GM19351 (cell line): ENCODE data around the gene ZNF791.
"Not testable (repeated sequence)": the region's sequence is repeated elsewhere in the genome, so short reads cannot be mapped to it uniquely, and the experiment has no call there.

Experiments
- ATAC-seq: cut with Tn5 transposase; IDR thresholded peaks from one replicate; pipeline ENCODE4 v1.9.1; 2021; ENCODE audit warnings: mild to moderate bottlenecking, moderate library complexity; ENCODE audit not compliant: unreplicated experiment

The ZNF791 gene

DNA sequence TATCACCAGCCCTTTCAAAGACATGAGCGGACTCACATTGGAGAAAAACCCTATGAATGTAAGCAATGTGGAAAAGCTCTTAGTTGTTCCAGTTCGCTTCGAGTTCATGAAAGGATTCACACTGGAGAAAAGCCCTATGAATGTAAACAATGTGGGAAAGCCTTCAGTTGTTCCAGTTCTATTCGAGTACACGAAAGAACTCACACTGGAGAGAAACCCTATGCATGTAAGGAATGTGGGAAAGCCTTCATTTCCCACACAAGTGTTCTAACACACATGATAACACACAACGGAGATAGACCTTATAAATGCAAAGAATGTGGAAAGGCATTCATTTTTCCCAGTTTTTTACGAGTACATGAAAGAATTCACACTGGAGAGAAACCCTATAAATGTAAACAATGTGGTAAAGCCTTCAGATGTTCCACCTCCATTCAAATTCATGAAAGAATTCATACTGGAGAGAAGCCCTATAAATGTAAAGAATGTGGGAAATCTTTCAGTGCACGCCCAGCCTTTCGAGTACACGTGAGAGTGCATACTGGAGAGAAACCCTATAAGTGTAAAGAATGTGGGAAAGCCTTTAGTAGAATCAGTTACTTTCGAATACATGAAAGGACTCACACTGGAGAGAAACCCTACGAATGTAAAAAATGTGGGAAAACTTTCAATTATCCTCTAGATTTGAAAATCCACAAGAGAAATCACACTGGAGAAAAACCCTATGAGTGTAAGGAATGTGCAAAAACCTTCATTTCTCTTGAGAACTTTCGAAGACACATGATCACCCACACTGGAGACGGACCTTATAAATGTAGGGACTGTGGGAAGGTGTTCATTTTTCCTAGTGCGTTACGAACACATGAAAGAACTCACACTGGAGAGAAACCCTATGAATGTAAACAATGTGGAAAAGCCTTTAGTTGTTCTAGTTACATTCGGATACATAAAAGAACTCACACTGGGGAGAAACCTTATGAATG, 17.6 kb downstream of the ZNF791 start:
- no peak for ATAC-seq

DNA sequence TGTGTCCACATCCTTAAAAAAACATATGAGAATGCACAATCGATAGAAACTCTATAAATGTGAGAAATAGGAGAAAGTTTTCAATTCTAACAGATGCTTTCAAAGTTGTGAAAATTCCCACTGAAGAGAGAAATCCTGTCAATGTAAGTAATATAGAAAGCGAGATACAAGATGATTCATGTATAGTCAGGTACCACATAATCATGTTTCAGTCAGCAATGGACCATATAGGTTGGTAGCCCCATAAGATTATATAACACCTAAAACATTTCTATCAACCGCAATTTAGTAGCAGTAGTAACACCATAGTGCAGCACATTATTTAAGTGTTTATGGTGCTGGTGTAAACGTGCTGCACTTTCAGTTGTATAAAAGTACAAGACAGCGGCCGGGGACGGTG, 18.5 kb downstream of the ZNF791 start:
- no peak for ATAC-seq

DNA sequence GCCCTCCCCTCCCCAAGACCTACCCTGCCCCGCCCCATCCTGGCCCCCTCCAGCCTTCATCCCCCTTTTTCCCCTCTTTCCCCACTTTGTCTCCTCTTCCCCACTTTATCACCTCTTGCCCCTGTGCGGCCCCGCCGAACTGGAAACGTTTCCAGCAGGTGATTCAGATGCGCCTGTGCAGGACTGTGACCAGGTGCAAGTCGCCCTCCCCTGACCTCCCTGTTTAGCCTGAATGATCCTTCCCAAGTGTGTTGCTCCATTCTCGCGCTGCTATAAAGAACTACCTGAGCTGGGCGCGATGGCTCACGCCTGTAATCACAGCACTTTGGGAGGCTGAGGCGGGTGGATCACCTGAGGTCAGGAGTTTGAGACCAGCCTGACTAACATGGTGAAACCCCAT, 25.9 kb downstream of the ZNF791 start:
- no peak for ATAC-seq

DNA sequence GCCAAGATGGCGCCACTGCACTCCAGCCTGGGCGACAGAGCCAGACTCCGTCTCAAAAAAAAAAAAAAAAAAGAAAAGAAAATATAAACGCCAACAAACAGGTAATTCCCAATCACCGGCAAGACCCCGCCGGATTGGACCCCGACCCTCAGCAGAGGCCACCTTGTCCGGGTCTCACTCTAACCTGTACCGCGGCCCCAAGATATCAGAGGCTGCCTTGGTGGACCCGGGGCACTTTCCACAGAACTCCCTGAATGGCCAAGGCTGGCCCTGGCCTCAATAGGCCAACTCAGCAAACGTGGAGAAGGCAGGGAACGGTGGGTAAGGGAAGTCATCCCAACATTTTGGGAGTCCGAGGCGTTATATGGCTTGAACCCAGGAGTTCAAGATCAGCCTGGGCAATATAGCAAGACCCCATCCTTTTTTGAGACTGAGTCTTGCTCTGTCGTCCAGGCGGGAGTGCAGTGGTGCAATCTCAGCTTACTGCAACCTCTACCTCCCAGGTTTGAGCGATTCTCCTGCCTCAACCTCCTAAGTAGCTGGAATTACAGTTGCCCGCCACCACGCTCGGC, 28.0 kb downstream of the ZNF791 start:
- no peak for ATAC-seq

DNA sequence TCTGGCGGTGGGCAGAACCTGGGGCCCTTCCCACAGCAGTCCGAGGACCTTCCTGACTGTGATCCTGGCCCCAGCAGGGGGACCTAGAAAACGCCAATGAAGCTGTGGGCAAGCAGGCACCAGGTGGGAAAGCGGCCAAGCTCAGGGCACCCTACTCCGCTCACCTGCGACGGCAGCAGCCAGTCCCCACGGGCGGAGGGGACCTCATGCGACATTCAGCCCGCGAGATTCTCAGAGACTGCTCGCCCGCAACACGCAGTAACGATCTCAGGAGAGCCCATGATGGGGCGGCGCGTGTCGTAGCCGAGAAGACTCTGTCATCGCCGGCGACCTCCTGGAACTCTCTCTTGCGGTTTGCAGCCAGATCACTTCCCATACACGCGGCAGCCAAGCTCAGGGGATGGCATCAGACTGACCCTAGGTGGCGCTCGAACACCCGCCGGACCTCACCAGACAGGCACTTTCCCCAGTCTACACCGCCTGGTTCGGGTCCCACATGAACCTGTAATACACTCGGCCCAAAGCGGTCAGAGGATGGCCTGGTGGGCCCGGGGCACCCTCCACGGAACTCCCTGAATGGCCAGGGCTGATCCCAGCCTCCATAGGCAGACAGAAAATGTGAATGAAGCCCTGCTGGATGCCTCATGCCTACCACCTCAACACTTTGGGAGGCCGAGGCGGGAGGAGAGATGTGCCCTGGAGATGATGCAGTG, 29.3 kb downstream of the ZNF791 start:
- ATAC-seq: no peak

DNA sequence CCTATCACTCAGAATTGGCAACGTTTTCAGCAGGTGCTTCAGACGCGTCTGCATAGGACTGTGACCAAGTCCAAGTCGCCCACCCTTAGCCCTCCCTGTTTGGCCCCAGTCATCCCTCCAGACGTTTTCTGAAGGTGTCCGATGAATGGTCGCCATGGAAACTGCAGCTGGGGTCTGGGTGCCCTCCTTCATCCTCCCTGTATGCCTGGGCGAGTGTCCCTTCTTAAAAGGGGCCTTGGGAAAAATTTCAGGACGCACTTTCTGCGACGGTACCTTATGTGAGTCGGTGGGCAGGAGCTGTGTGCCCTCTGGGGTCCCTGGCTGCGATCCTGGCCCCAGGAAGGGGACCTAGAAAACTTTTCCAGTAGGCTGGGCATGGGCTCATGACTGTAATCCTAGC, 30.7 kb downstream of the ZNF791 start:
- no peak for ATAC-seq

DNA sequence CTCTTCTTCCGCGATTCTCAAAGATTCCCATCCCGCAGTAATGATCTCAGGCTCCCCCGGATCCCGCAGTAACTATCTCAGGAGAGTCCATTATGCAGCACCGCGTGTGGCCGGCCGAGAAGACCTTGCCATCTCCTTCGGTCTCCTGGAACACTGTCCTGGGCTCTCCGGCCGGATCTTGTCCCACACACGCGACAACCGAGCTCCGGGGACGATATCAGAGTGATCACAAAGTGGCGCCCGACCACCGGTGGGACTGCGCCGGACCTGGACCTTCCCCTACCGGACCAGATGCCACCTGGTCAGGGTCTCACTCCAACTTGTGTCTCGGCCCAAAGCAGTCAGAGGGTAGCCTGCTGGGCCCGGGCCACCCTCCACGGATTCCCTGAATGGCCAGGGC, 31.8 kb downstream of the ZNF791 start:
- no peak for ATAC-seq

DNA sequence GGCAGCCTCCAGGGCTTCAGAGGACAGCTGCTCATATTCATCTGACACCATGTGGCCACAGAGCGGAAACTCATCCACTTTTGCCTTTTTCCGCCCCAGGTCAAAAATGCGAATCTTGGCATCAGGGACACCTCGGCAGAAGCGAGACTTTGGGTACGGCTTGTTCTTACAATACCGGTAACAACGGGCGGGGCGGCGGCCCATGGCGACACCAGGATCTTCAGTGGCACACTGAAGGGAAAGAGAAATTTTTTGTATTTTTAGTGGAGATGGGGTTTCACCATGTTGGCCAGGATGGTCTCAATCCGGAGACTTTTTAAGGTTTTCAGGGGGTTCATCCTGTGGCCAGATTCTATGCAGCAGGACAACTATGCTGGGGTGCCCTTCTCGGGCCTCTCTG, 33.0 kb downstream of the ZNF791 start:
- ATAC-seq: not testable (repeated sequence)

DNA sequence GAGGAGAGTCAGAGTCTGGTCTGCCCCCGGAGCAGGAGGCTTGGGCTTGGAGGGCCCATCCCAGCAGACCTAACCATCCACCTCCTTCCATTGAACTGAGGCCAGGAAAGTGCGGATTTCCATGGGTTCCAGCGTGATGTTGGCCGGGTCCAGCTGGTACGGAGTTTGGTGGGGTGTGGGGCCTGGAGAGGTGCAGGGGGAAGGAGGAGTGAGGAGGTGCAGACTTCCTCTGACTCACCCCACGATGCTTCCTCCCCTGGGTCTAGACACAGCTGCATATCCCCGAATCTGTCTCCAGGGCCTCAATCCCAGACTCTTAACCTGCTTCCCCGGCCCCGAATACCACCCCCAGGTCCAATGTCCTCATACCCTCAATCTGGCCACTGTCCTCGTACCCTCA, 35.8 kb downstream of the ZNF791 start:
- ATAC-seq: no peak

DNA sequence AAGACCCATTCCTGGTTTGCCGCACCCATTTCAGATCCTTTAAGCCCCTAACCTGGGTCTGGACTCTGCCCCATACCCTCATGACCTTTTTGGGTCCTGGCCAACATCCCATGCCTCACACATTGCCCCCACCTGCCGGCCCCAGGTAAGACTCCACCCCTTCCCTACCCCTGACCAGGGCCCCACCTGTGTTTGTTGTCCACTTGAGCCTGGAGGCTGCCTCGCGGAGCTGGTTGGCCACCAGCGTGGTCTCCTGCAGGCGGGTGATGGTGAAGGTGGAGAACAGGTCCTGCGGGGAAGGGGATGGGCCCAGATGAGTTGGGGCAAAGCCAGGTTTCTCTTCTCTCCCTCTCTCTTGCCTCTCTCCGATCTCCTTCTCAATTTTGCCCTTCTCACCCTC, 36.3 kb downstream of the ZNF791 start:
- no peak for ATAC-seq

DNA sequence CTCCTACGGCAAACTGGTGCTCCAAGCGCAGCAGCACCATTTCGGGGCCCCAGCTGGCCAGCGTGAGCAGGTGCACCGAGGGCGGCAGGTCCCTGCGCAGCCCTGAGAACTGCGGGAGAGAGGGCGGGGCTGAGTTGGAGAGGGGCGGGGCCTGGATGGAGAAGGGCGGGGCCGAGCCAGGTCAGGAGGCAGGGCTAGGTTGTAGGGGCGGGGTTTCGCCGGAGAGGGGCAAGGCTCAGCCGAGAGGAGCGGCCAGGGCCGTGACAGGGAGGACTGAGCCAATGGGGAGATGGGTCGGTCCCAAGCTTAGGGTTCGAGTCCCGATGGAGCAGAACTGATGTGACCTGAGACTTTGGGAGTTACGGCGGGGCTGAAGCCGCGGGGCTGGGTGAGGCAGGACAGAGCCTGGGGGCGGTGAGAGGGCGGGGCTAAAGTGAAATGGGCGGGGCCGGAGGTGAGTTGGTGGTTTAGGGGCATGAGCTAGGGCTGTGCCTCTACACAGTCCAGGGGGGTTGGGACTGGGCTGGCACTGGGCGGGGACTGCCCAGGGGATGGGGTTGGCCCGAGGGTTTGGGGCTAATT, 36.9 kb downstream of the ZNF791 start:
- ATAC-seq: no peak

DNA sequence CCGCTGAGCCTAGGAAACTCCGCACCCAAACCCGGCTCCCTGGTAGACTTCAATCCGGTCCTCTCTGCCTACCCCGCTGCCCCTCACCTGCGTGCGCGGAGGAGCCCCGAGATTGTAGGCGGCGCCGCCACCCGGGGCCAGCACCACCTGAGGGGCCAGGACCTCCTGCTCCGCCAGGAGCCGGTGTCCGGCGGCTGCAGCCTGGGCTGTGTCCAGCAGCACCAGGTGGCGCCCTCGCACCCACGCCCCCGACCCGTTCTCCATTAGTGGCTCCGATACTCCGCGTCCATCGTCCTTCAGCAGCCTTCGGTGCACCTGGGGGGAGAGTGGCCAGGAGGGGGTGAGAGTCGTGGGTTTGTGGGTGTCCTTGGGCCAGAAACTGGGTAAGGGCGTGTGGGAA, 37.4 kb downstream of the ZNF791 start:
- ATAC-seq: no peak

DNA sequence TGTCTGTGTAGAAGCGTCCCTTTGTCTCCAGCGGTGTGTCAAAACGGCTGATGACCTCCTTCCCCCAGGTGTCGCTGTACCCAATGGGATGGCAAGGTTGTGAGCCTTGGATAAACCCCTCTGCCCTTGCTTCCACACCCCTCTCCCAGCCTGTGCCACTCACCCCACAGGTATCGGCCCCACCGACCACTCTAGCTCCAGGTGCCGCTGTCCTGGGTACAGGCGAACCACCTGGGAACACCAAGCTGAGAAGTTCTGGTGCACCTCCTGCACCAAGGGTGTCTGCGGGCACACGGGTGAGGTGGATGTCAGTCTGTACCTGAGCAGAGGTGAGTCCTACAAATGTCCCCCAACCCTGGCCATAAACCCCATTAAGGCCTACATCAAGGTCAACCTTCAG, 39.2 kb downstream of the ZNF791 start:
- ATAC-seq: no peak

DNA sequence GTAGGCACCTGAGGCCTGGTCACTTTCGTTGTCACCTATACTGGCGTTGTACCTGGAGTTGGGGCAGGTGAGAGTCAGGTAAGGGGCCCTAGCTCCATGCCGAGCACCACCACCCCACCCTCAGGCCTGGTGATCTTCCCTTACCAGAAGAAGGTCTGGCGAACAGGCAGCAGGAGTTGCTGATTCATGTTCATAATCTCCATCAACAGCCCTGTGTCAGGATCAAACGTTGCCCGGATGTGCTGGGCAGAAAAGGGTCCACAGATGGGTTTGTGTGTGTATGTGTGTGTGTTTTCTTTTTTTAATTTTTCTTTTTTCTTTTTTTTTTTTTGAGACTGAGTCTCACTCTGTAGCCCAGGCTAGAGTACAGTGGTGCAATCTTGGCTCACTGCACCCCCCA, 41.5 kb downstream of the ZNF791 start:
- ATAC-seq: no peak

DNA sequence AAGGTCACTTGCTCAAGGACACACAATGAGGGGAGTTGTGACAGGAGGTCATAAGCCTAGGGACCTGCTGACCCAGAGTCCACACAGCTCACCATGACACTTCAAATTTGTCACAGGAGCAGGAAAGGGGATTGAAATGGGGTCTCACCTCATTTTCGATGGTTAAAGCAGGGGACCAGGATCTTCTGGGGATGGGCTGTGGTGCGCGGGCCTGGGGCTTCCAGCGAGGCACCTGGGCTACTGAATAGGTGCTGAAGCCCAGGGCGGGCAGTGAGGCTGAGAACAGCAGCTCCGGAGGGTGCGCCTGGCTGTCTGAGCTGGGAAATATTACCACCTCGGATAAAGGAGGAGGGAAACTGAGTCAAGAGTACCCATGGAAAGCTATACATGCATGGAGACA, 44.8 kb downstream of the ZNF791 start:
- no peak for ATAC-seq

DNA sequence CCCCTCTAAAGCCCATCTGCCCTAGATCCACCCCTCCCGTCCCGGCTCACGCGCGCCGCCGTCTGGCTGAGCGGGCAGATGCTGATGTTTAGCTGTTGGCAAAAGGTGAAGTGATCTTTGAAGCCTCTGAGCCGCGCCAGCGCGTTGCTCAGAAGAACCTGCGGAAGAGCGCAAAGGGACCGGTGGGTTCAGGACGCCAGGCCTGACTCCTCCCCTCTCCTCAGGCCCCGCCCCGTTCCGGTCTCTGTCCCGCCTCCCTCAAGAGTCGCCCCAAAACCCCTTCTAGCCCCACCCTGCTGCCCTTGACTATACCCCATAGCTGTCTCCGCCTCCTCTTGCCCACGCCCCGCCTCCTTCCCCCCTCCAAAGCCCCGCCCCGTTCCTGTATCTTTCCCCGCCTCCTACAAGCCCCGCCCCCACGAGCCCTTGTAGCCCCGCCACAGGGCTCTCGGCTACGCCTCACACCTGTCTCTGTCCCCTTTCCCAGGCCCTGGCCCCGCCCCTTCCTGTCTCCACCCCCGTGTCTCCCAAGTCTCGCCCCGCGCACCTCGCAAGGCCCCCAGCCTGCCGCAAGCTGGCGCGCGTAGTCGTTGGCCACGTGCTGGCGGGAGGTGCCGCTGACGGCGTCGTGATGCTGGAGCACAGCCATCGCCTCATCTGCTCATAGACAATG, 46.3 kb downstream of the ZNF791 start:
- ATAC-seq: no peak

DNA sequence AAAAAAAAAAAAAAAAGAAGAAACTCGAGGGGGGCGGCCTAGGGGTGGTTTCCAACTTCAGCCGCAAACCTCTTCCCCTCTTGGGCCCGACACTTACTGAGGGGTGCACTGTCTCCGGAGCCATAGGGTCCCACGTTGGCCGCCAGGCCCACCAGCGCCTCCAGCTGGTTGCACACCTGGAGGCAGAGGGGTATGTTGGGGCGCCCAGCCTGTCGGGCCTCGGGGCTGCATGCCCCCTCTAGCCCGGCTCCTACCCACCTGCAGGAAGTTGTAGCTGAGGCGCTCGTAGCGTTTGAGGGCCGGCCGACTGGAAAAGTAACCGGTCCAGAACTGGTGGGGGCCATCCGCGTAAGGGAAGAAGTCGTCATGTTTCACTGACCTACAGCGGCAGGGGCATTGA, 47.2 kb downstream of the ZNF791 start:
- no peak for ATAC-seq

DNA sequence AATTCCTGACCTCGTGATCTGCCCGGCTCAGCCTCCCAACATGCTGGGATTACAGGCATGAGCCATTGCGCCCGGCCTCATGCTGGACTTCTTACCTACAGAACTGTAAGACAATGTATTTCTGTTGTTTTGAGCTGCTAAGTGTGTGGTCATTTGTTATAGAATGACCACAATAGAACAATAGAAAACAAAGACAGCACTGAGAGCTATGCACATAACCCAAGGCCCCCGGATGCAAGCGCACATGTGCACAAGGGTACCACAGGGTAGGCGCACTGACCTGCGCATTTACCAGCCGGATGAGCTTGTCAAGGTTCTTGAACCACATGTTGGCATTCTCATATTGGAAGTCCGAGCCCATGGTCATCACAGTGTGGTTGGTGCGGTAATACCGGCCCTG, 50.3 kb downstream of the ZNF791 start:
- no peak for ATAC-seq

DNA sequence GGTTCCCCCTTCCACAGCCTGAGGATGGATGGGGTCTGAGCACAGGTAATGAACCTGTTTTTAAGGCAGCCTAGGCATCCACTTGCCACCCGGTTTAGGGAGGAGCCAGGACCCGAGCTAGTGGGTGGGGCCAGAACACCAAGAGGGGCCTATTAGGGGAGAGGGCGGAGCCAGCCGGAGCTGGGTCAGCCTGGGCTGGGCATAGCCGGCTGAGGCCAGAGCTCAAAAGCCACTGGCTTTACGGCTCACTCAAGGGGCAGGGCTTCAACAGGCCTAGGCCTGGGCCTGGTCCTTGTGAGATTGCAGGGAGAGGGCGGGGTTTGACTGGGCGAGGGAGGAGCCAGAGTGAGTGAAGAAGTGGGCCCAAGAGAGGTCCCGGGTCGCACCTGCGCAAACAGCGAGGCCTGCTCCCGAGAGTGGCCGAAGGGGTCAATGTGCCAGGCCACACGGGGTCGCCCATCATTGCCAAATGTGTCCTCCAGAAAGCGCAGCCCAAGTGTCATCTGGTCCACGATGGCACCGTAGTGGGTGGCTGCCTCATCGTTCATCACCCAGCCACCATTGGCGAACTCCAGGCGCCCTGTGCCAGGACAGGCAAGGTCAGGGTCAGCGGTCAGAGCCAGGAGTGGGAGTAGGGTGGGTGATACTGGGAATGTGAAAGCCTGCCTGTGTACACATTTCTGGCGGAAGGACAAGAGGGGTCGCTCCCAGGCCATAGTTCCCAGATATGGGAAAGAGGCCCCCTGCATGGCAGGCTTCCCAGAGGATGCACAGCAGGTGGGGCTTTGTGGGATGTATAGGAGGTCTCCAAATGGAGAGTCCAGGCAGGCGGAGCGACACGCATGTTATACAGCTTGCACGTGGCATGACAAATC, 53.9 kb downstream of the ZNF791 start:
- ATAC-seq: no peak

DNA sequence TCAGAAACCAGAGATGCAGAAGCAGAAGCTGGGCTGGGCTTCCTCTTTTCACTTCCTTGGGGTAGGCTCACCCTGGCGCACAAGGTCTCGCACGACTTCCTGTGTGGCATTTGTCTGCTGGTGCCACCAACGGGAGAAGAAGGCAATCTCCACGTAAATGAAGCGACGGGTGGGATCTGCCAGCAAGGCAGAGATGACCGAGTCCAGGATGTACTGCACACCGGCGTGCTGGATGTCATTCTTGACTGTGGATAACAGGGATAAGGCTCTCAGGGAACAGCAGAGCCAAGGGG, 54.5 kb downstream of the ZNF791 start:
- no peak for ATAC-seq
